GM19397 (cell line): ENCODE data around the gene OSBPL7.

Source experiments
- ATAC-seq: cut with Tn5 transposase; IDR thresholded peaks from one replicate; pipeline ENCODE4 v1.9.1; 2021; ENCODE audit warnings: mild to moderate bottlenecking, moderate library complexity; ENCODE audit not compliant: unreplicated experiment

The OSBPL7 gene

GRCh38 chr17:47807421-47807820 is 14.2 kb downstream of the OSBPL7 start:
- no peak for ATAC-seq

- ATAC-seq = no peak
These were observed 14.7 kb downstream of the OSBPL7 start for GRCh38 chr17:47806913-47807255.

- no peak for ATAC-seq
These were observed 15.3 kb downstream of the OSBPL7 start for GRCh38 chr17:47806026-47806912.

GRCh38 chr17:47804461-47804860 is 17.1 kb downstream of the OSBPL7 start:
- ATAC-seq = no peak

- ATAC-seq = no peak
These were observed 17.8 kb downstream of the OSBPL7 start for GRCh38 chr17:47803751-47804150.

GRCh38 chr17:47803201-47803600 is 18.4 kb downstream of the OSBPL7 start:
- no peak for ATAC-seq

- ATAC-seq = no peak
These were observed 19.1 kb downstream of the OSBPL7 start for GRCh38 chr17:47802341-47803022.

GRCh38 chr17:47801906-47802305 is 19.7 kb downstream of the OSBPL7 start:
- ATAC-seq = no peak

GRCh38 chr17:47801176-47801765 is 20.3 kb downstream of the OSBPL7 start:
- ATAC-seq = no peak

- ATAC-seq = no peak
These were observed 20.9 kb downstream of the OSBPL7 start for GRCh38 chr17:47800686-47801085.

GRCh38 chr17:47797797-47798196 is 23.8 kb downstream of the OSBPL7 start:
- no peak for ATAC-seq

GRCh38 chr17:47792979-47793378 is 28.6 kb downstream of the OSBPL7 start:
- ATAC-seq = no peak

GRCh38 chr17:47792457-47792856 is 29.1 kb downstream of the OSBPL7 start:
- ATAC-seq = no peak

GRCh38 chr17:47791025-47791424 is 30.6 kb downstream of the OSBPL7 start:
- ATAC-seq = no peak

- ATAC-seq = no peak
These were observed 31.7 kb downstream of the OSBPL7 start for GRCh38 chr17:47789611-47790561.

- ATAC-seq = no peak
These were observed 36.0 kb downstream of the OSBPL7 start for GRCh38 chr17:47785538-47786123.

- ATAC-seq = no peak
These were observed 40.2 kb downstream of the OSBPL7 start for GRCh38 chr17:47781397-47781796.

- no peak for ATAC-seq
These were observed 43.4 kb downstream of the OSBPL7 start for GRCh38 chr17:47778184-47778635.

GRCh38 chr17:47776330-47777197 is 45.0 kb downstream of the OSBPL7 start:
- no peak for ATAC-seq
